Liver (tissue), 9 donors: ENCODE measurements around the gene FOXN4. TPM values are rescaled to one million over a fixed set of nuclear protein-coding genes. Genes with fewer than 3 reads are reported as not detected.

Experiments
- DNase-seq: peaks from one replicate; pipeline ENCODE4 v3.0.0-alpha.2; 2017; ENCODE audit warnings: low spot score
- H3K27ac ChIP-seq, 2 donors: one replicate each; pipeline ENCODE4 v1.7.0; 2013; ENCODE audit warnings: inconsistent platforms in 2 of 2, low read length in 2 of 2, control low read depth in 1 of 2, low read depth in 1 of 2, mild to moderate bottlenecking in 1 of 2
- H3K27me3 ChIP-seq, 4 donors: one replicate each; pipeline versions ENCODE4 v1.6.1 to v1.7.0; 2013; ENCODE audit warnings: low read length in 3 of 4, inconsistent platforms in 1 of 4, mild to moderate bottlenecking in 1 of 4, moderate library complexity in 1 of 4; ENCODE audit not compliant: control insufficient read depth in 4 of 4, insufficient read depth in 4 of 4
- H3K36me3 ChIP-seq, 4 donors: one replicate each; pipeline versions ENCODE4 v1.6.1 to v1.7.0; 2013; ENCODE audit warnings: low read length in 3 of 4, mild to moderate bottlenecking in 3 of 4, low read depth in 1 of 4, moderate library complexity in 1 of 4; ENCODE audit not compliant: control insufficient read depth in 4 of 4, insufficient read depth in 3 of 4
- H3K4me1 ChIP-seq, 4 donors: one replicate each; pipeline versions ENCODE4 v1.6.1 to v1.7.0; 2013; ENCODE audit warnings: low read length in 3 of 4, mild to moderate bottlenecking in 3 of 4, moderate library complexity in 1 of 4; ENCODE audit not compliant: control insufficient read depth in 4 of 4, insufficient read depth in 4 of 4
- H3K4me3 ChIP-seq, 3 donors: one replicate each; pipeline versions ENCODE4 v1.6.1 to v1.7.0; 2013; ENCODE audit warnings: low read length in 3 of 3, control low read depth in 1 of 3, low read depth in 1 of 3, mild to moderate bottlenecking in 1 of 3
- H3K9ac ChIP-seq, 2 donors: one replicate each; pipeline ENCODE4 v1.7.0; 2013; ENCODE audit warnings: low read length in 2 of 2, mild to moderate bottlenecking in 2 of 2, moderate library complexity in 2 of 2, control low read depth in 1 of 2, low read depth in 1 of 2
- H3K9me3 ChIP-seq, 4 donors: one replicate each; pipeline versions ENCODE4 v1.6.1 to v1.7.0; 2013; ENCODE audit warnings: low read length in 3 of 4; ENCODE audit not compliant: control insufficient read depth in 4 of 4
- EGR1 ChIP-seq, 2 donors: IDR thresholded peaks; 2 replicates each; pipeline ENCODE4 v1.6.1; 2016 to 2018; ENCODE audit warnings: antibody characterized with exemption in 2 of 2, low read depth in 2 of 2
- FOXA1 ChIP-seq: IDR thresholded peaks from 2 replicates; pipeline ENCODE4 v1.6.1; 2016; ENCODE audit warnings: antibody characterized with exemption
- FOXA2 ChIP-seq: IDR thresholded peaks from 2 replicates; pipeline ENCODE4 v1.6.1; 2016; ENCODE audit warnings: antibody characterized with exemption
- GABPA ChIP-seq, 2 donors: IDR thresholded peaks in 1 of 2; conservative IDR thresholded peaks in 1 of 2; 2 replicates each; pipeline ENCODE4 v1.6.1; 2016; ENCODE audit warnings: antibody characterized with exemption in 2 of 2, mild to moderate bottlenecking in 1 of 2, moderate library complexity in 1 of 2
- HNF4A ChIP-seq, 2 donors: conservative IDR thresholded peaks; 2 replicates each; pipeline ENCODE4 v1.6.1; 2016; ENCODE audit warnings: antibody characterized with exemption in 2 of 2, mild to moderate bottlenecking in 2 of 2
- HNF4G ChIP-seq: IDR thresholded peaks from 2 replicates; pipeline ENCODE4 v1.6.1; 2016; ENCODE audit warnings: antibody characterized with exemption
- JUND ChIP-seq, 2 donors: IDR thresholded peaks; 2 replicates each; pipeline ENCODE4 v1.6.1; 2016; ENCODE audit warnings: antibody characterized with exemption in 2 of 2
- NR2F2 ChIP-seq: IDR thresholded peaks from 2 replicates; pipeline ENCODE4 v1.6.1; 2016; ENCODE audit warnings: antibody characterized with exemption
- RAD21 ChIP-seq, 2 donors: IDR thresholded peaks; 2 replicates each; pipeline ENCODE4 v1.6.1; 2016; ENCODE audit warnings: antibody characterized with exemption in 2 of 2, mild to moderate bottlenecking in 2 of 2
- REST ChIP-seq: IDR thresholded peaks from 2 replicates; pipeline ENCODE4 v1.6.1; 2016; ENCODE audit warnings: antibody characterized with exemption, mild to moderate bottlenecking
- RXRA ChIP-seq, 2 donors: IDR thresholded peaks; 2 replicates each; pipeline ENCODE4 v1.6.1; 2017 to 2018; ENCODE audit warnings: antibody characterized with exemption in 2 of 2, mild to moderate bottlenecking in 1 of 2
- SP1 ChIP-seq: IDR thresholded peaks from 2 replicates; pipeline ENCODE4 v1.6.1; 2018; ENCODE audit warnings: antibody characterized with exemption, mild to moderate bottlenecking
- TAF1 ChIP-seq: conservative IDR thresholded peaks from 2 replicates; pipeline ENCODE4 v1.6.1; 2016; ENCODE audit warnings: antibody characterized with exemption, mild to moderate bottlenecking
- YY1 ChIP-seq: IDR thresholded peaks from 2 replicates; pipeline ENCODE4 v1.6.1; 2016; ENCODE audit warnings: antibody characterized with exemption, mild to moderate bottlenecking
- WGBS: extraction: QIAGEN DNeasy Blood & Tissue Kit; methylation state at CpG from one replicate; pipeline ENCODE4 v1.1.7; 2013; 5-methylcytosine and 5-hydroxymethylcytosine counted together
- polyA plus RNA-seq, 2 donors: library from polyadenylated mRNA; stranded (reverse) in 1 of 2; unstranded in 1 of 2; fragments of 200-250 nt in 1 of 2; fragments of >200 nt in 1 of 2; fragmentation: Nextera tagmentation in 1 of 2; extraction: Ambion mirVana in 1 of 2; gene quantifications; one replicate each; pipeline versions ENCODE4 v1.2.1 to v1.2.3, GENCODE V29; 2013 to 2015
- total RNA-seq, 2 donors: library from RNA; depleted of rRNA; stranded (reverse); fragments of >200 nt; gene quantifications; one replicate each; pipeline ENCODE4 v1.2.3, GENCODE V29; 2014
- TF ChIP-seq, protein P1 (sequence below): IDR thresholded peaks from 2 replicates; pipeline ENCODE4 v1.6.1; 2016; ENCODE audit warnings: antibody characterized with exemption
- TF ChIP-seq, protein P2 (sequence below): IDR thresholded peaks from 2 replicates; pipeline ENCODE4 v1.6.1; 2016; ENCODE audit warnings: antibody characterized with exemption
- TF ChIP-seq, protein P3 (sequence below): fragments of 150-350 bp; IDR thresholded peaks from 2 replicates; pipeline ENCODE4 v1.5.1; 2017; ENCODE audit warnings: improper control_type of control experiment, low read depth, low read length; ENCODE audit not compliant: missing input control
- TF ChIP-seq, protein P4 (sequence below): IDR thresholded peaks from 2 replicates; pipeline ENCODE4 v1.6.1; 2016; ENCODE audit warnings: antibody characterized with exemption
- donor health status: healthy.
- donor health status: healthy.
- donor health status: healthy.
- donor health status: healthy.
- donor health status: healthy.

FOXN4 gene
- total and polyA plus RNA-seq, 4 donors, result not detected

DNA sequence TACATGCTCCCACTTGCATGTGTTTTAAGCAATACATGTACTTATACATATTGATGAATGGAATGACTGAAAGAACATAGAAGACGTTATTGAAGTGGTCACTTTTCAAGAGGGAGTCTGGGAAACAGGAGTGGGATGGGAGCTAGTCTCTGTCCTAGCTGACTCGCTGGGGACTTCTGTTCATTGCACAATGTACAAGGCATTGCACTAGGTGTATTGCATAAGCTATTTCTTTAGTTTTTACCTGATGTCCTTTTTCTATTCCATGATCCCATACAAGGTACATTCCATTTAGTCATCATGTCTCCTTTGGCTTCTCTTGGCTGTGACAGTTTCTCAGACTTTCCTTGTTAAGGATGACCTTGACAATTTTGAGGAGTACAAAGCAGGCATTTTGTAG is 34.6 kb upstream of the FOXN4 start:
- H3K27me3 ChIP-seq, result no peaks in the 10 kb centered on the region
- peaks cover 0 to 3% (median 0%) of the 10 kb centered on the region in 4 donors for H3K9me3 ChIP-seq
- H3K27ac ChIP-seq, result no peak overlapping the region
- H3K9ac ChIP-seq, result no peak overlapping the region
- 33% methylated on average over 2 of the region's 2 CpGs for WGBS
- DNase-seq, result no peak
- no peaks in the 10 kb centered on the region for H3K36me3 ChIP-seq
- TF ChIP-seq HNF4A (conservative IDR thresholded peaks at IDR 0.05) (no peak), RAD21 (IDR thresholded peaks at IDR 0.05) (no peak), TAF1 (no peak), RXRA (IDR thresholded peaks at IDR 0.05) (no peak), NR2F2 (no peak), JUND (IDR thresholded peaks at IDR 0.05) (no peak), HNF4G (no peak), FOXA1 (no peak), GABPA (IDR thresholded peaks at IDR 0.05 in 1 of 2, conservative IDR thresholded peaks at IDR 0.05 in 1 of 2) (no peak), REST (no peak)
- TF ChIP-seq, protein P1, sequence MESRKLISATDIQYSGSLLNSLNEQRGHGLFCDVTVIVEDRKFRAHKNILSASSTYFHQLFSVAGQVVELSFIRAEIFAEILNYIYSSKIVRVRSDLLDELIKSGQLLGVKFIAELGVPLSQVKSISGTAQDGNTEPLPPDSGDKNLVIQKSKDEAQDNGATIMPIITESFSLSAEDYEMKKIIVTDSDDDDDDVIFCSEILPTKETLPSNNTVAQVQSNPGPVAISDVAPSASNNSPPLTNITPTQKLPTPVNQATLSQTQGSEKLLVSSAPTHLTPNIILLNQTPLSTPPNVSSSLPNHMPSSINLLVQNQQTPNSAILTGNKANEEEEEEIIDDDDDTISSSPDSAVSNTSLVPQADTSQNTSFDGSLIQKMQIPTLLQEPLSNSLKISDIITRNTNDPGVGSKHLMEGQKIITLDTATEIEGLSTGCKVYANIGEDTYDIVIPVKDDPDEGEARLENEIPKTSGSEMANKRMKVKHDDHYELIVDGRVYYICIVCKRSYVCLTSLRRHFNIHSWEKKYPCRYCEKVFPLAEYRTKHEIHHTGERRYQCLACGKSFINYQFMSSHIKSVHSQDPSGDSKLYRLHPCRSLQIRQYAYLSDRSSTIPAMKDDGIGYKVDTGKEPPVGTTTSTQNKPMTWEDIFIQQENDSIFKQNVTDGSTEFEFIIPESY, result no peak
- H3K4me1 ChIP-seq, result no peaks in the 10 kb centered on the region
- H3K4me3 ChIP-seq, result no peak overlapping the region

GRCh38 chr12:109336593-109336992 is 27.5 kb upstream of the FOXN4 start:
- Histone ChIP-seq H3K9ac (no peak overlapping the region), H3K36me3 (no peaks in the 10 kb centered on the region), H3K4me1 (no peaks in the 10 kb centered on the region), H3K4me3 (no peak overlapping the region), H3K27me3 (no peaks in the 10 kb centered on the region), H3K9me3 (no peaks in the 10 kb centered on the region), H3K27ac (no peak overlapping the region)
- TF ChIP-seq YY1 (no peak), GABPA (IDR thresholded peaks at IDR 0.05 in 1 of 2, conservative IDR thresholded peaks at IDR 0.05 in 1 of 2) (no peak), FOXA2 (no peak), HNF4A (conservative IDR thresholded peaks at IDR 0.05) (no peak), TAF1 (no peak), NR2F2 (no peak), JUND (IDR thresholded peaks at IDR 0.05) (no peak), SP1 (no peak), REST (no peak), FOXA1 (no peak), RXRA (IDR thresholded peaks at IDR 0.05) (no peak), EGR1 (IDR thresholded peaks at IDR 0.05; ENCODE audit: low read depth in 2 of 2) (no peak), RAD21 (IDR thresholded peaks at IDR 0.05) (no peak), HNF4G (no peak)
- TF ChIP-seq, protein P2, sequence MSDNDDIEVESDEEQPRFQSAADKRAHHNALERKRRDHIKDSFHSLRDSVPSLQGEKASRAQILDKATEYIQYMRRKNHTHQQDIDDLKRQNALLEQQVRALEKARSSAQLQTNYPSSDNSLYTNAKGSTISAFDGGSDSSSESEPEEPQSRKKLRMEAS, result no peak
- TF ChIP-seq, protein P3, sequence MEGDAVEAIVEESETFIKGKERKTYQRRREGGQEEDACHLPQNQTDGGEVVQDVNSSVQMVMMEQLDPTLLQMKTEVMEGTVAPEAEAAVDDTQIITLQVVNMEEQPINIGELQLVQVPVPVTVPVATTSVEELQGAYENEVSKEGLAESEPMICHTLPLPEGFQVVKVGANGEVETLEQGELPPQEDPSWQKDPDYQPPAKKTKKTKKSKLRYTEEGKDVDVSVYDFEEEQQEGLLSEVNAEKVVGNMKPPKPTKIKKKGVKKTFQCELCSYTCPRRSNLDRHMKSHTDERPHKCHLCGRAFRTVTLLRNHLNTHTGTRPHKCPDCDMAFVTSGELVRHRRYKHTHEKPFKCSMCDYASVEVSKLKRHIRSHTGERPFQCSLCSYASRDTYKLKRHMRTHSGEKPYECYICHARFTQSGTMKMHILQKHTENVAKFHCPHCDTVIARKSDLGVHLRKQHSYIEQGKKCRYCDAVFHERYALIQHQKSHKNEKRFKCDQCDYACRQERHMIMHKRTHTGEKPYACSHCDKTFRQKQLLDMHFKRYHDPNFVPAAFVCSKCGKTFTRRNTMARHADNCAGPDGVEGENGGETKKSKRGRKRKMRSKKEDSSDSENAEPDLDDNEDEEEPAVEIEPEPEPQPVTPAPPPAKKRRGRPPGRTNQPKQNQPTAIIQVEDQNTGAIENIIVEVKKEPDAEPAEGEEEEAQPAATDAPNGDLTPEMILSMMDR, result no peak
- TF ChIP-seq, protein P4, sequence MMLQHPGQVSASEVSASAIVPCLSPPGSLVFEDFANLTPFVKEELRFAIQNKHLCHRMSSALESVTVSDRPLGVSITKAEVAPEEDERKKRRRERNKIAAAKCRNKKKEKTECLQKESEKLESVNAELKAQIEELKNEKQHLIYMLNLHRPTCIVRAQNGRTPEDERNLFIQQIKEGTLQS, result no peak
- TF ChIP-seq, protein P1, result no peak
- 82% methylated on average over 1 of the region's 1 CpG for WGBS
- DNase-seq, result no peak
